GM15510 (cell line): ENCODE results near the gene AVPI1.

Experiments used
- POLR2A ChIP-seq: IDR thresholded peaks from 3 replicates; pipeline ENCODE4 v1.6.1; 2011; ENCODE audit warnings: borderline replicate concordance; ENCODE audit not compliant: insufficient read length; ENCODE audit errors: extremely low read depth

AVPI1 gene

DNA sequence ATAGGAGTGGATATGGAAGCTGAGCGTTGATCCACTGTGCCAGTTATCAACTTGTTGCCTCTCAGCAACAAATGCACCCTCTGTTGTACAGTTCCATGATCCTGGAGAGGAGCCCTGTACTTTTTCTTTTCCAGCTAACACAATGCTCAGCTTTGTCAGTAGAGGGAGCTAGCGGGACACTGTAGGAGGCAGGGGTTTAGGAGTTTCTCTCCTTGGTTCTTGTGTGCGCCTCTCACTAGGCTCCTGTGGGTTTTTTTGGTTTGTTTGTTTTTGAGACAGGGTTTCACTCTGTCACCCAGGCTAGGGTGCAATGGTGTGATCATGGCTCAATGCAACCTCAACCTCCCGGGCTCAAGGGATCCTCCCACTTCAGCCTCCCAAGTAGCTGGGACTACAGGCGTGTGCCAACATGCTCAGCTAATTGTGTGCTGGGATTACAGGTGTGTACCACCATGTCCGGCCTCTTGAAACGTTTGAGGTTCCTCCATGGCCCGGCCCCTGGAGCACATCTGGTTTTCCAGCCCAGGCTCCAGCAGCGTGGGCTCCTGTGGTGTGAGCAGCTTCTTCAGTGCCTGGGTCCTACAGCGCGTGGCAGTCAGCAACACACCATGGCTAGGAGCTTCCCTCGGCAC lies 14.5 kb upstream of the AVPI1 start:
- no peak for TF ChIP-seq POLR2A

DNA sequence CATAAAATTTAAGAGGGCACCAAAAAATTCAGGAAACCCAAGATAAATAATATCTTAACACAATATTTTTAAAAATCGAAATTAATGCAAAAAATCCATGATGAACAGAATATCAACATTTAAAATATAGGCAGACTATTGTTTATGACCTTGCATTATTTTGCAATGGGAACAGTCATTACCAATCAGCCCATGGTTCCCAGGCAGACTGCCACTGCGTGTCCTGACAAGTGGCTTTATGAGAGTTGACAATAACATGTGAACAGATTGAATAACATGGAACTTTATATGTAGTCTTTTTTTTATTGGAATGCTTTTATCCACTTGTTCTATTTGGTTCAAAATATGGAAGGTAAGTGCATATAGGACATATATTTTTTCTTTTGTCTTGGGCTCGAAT lies 3.1 kb upstream of the AVPI1 start:
- TF ChIP-seq POLR2A: no peak

DNA sequence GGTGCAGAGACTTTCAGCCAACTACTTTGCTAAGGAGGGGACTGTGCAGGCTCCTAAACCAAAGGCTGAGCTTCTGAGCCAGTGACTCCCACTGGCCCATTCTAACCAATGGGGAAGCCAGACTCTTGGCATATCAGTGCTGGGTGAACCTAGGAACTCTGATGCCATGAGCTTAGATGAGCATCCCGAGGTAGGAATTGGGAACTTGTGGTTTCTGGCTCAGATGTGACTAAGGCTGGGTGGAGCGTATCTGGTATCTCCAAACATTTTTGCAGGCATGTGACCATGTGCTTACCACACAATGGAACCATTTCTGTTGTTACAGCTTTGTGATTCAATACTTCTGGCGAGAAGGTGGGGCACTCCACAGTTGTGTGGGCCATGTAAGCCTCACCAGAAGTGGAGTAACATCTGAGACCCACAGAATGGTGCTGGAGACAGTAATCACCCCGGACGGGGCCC lies 2.5 kb upstream of the AVPI1 start:
- TF ChIP-seq POLR2A: no peak

DNA sequence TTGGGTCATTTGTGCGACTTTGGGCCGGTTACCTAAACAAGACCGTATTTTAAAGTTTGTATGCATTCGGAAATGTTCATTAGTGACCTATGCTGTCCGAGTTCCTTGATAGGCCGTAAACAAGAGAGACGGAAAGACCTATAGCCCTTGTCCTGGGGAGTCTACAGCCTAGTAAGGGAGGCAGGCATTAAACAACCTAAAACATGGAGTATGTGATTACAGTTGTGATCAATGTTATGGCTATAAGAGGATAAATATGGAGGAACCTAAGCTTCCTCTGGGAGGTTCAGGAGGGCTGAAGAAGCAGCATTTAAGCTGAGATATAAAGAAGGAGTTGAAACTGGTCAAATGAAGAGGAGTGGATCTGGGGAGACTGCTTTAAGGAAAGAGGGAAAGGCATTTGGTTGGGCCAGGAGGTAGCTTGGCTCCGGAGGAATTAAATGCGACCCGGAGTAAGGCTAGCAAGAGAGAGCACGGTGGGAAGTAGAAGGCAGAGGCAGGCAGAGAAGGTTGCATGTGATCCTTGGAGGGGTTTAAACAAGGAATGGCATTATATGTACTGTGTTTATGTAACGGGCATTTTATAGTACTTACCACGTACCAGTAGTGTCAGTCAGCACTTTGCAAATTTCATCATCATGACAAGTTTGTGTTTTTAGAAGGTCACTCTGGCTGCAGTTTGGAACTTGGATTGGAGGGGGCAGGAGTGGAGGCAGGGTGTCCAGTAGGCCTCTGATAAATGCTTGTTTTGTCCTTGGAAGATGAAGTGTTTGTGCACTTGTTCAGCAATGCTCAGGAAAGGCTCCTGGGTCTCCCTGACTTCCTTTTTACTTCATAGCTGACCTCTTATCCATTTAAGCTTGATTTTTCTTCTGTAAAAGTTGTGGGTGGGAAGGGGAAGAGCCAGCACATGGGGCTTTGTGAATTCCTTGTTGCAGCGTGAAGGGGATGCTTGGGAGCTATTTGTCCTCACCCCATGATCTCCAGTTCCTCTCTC lies 1.0 kb upstream of the AVPI1 start:
- TF ChIP-seq POLR2A: no peak

DNA sequence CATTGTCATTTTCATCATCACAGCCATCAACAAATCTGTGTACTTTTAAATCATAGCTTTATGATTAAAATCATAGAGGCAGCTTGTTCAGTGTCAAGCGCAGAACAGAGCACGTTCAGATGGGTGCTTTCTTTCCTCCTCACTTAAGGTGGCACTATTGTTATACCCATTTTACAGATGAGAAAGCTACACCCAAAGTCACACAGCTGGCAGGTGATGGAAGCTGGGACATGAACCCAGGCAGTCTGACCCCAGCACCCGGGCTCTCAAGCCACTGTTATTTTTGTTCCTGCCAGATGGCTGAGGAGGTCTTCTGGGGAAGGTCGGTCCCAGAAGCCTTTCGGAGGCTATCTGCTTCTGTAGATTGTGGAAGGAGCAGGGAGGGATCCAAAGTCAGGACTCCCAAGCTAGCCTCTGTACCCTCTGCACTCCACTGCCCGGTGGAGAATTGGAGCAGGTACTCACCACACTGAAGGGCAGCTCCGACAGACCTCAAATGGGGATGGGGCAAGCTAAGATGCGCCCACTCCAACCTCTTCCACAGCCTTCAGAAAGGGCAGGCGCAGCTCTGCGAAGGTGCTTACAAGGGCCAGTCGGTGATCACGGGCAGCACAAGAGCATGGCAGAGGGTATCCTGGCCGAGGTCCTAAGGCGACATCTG lies 610 bp downstream of the AVPI1 start:
- TF ChIP-seq POLR2A: no peak

DNA sequence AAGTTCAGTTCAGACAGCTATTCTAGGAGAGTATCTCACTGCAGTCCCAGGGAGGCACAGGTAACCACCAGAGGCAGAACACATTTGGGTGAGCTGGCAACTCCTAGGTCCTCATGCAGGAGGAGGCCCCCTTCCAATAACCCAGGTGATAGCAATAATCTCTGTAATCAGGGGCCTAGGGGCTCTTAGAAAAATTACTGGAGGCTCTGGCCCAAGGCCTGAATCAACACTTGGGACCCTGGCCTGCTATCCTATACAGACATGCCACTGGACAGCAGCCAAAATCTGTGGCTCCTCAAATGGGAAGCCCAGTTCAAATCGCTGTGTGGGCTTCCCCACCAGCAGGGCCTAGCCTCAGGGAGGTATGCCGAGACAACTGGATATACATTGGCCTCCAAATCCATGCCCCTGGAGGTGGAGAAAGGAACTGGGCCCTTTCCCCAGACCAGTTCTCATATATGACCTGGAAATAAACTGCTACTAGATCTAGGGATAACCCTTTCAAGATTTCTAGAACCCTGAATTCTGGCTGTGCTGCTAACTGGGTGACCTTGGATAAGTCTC lies 1.6 kb downstream of the AVPI1 start:
- no peak for TF ChIP-seq POLR2A

DNA sequence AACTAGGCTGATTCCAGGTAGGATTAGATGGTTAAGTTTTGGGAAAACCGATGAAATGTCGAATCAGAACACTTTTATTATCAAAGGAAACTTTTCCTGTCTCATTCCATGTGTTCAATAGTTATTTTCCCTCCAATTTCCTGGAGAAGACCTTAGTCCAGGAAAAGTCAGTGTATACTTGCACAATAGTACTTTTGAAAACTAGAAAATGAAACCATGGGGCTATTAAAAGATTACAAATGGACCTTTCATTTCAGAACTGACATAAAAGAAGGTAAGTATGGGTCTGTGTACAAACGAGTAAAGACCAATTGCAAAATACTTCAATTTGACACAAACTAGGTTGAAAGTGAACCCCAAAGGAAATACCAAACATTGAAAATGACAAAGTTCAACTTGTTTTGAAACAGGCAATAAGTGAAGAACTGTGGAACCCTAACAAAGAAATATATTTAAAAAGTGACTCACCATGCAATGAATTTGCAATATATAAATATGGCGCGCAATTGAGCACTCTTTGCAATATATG lies 2.1 kb downstream of the AVPI1 start:
- no peak for TF ChIP-seq POLR2A

DNA sequence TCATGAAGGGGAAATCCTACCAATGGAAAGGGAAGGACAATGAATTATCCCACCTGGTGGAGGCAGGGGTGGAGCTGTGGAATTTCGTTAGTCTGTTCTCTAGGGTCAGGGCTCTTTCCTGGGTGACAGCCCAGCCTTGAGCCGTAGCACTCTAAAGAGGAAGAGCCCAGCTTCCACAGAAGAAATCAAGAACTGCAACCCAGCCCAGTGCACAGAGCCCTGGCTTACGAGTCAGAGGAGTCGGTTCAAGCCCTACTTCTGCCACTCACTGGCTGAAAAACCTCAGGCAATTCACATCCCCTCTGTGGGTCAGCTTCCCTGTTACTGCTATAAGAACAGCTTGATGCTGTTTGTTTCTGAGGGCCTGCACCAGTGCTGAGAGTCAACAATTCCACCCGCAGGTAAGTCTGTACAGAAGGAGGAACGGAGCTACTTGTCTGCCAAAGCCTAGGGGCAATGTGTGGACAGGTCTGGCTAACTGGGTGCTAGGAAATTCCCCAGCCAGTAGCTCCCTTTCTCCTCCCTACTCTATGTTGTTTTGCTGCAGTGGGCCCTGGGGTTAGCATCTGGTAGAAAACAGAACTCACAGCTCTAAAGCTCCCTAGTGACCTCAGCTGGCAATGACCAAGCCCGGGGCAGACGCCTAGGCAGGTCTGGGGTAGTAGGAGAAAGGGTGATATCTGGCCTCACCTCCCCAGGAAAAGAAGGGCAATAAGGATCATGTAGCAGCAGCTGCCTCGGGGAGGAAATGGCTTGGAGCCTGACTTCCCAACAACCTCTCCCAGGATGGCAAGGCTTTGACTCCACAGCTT lies 3.3 kb downstream of the AVPI1 start:
- TF ChIP-seq POLR2A: no peak

DNA sequence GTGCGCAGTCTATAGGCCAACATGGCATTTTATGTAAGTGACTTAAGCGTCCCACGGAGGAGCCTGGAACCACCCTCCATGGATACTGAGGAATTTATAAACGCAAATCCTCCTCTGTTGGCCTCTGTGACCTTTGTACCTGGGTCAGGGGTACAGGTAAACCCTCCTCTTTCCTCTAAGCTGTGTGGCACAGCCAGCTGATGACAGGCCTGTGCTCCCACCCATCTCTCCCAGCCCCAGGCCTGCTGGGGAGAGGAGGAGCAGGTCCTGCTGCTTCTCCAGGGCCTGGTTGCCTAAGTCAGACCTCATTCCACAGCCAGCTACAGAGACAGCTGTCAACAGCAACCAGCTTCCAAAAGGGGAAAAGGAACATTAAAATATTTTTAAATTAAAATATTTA lies 5.0 kb downstream of the AVPI1 start:
- TF ChIP-seq POLR2A: no peak

DNA sequence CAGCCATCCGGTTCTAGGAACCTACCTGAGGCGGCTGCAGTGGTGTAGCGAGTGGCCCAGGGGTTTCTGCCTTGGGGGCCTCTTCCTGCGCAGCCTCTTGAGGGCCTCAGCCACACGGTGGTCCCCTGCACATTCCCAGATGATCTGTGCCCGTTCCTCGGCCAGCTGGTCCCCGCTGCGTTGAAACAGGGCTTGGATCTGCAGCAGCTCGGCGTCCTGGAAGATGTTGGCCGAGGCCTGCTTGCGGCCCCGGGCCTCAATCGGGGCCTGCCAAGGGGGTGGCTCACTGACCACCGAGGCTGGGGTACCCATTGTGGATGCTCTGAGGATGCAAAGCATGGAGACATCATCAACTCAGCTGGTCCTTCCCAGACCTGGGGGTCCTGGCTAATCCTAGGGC lies 7.4 kb downstream of the AVPI1 start:
- no peak for TF ChIP-seq POLR2A

DNA sequence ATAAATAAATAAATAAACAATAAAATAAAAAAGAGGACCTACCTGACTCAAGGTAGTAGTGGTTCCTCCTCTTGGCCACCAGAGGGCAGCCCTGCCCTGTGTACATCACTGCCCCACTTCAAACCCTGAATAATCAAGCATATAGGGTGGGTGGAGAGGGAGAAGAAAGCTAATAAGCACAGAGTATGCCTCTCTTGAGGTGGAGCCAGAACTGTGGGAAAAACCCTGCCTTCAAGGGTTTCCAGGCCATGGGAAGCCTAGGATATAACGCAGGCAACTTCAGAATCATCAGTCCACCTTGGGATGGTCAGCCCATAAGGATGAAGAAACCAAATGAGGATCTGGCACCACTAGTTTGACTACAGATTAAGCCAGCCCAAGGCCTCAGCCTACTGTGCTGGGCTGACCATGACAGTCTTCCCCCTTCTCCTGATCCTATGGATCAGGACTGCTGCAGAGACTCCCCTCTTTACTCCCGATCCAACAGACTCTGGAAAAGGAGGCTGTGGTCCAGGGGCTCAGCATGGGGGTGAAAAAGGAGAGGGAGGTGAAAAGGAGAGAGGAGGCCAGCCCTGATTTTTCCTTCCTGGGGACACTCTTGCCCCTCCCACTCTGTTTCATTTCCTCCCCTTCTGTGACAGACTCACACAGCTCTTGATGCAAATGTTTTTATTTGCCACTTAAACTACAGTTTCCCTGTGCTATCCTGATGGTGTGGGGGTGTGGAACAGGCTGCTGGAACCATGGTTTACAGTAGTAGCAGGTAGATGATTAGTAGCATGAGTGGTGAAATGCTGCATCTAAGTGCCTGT lies 10.1 kb downstream of the AVPI1 start:
- no peak for TF ChIP-seq POLR2A

DNA sequence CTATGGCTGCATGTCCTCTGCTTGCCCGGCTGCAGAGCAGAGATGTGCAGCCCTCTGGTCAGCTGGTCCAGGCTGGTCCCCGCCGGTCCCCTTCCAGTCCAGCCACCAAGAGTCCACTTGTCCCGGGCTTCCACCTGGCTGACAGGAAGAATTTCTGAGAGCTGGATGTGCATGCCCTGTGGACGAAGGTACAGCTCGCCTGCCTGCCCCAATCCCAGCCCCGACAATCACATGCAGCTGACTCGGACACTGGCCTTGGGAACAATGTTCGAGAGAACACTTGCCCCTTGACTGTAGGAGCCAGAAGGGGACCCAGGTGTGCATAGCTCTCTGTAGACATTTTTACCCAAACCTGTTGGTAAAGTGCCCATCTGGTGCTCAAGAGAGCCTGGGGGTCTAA lies 11.8 kb downstream of the AVPI1 start:
- no peak for TF ChIP-seq POLR2A
